ENCODE measurements around the gene SORBS1.

GRCh38 chr10:95561864-95562177 lies 650 bp upstream of the SORBS1 start:
- TF ChIP-seq CTCF (IDR thresholded peaks at IDR 0.05; ENCODE audit: poor library complexity, severe bottlenecking) (no peak), REST (IDR thresholded peaks at IDR 0.05; ENCODE audit: borderline replicate concordance) (no peak)

All from neural cell (in vitro differentiated cells).